Ovary (tissue), 3 donors: ENCODE measurements around the gene RPP25L.

Experiments
- CTCF ChIP-seq, 3 donors: fragments of 450-650 bp in 2 of 3; fragments of 200-600 bp in 1 of 3; IDR thresholded peaks; one replicate each; pipeline versions ENCODE4 v1.5.1 to v1.8.0; 2016 to 2022; ENCODE audit warnings: antibody characterized with exemption in 3 of 3, mild to moderate bottlenecking in 1 of 3
- EP300 ChIP-seq: sonication (generic); formaldehyde crosslinking; IDR thresholded peaks from one replicate; pipeline ENCODE4 v1.6.1; 2017; ENCODE audit warnings: antibody characterized with exemption
- POLR2A ChIP-seq: fragments of 450-650 bp; IDR thresholded peaks from one replicate; pipeline ENCODE4 v1.6.1; 2017; ENCODE audit warnings: antibody characterized with exemption, mild to moderate bottlenecking, moderate library complexity
- donor health status: DM: no; HTN: no; CAD: no.

- TF ChIP-seq POLR2A (no peak), CTCF (IDR thresholded peaks at IDR 0.05) (no peak), EP300 (no peak)
These were observed 32.9 kb upstream of the RPP25L start for GRCh38 chr9:34644766-34645314.
